H9 (cell line): ENCODE data around the gene POU2F1. TPM values are rescaled to one million over a fixed set of nuclear protein-coding genes. Genes with fewer than 3 reads are reported as not detected.

Source experiments
- DNase-seq: peaks from one replicate; pipeline ENCODE4 v3.0.0-alpha.2; 2017
- H2AFZ ChIP-seq: one replicate; pipeline ENCODE4 v1.6.1; 2013; ENCODE audit warnings: mild to moderate bottlenecking, low read length, control low read depth, moderate library complexity
- H2AK5ac ChIP-seq: 2 replicates; pipeline ENCODE4 v1.6.1; 2013; ENCODE audit warnings: low read length, control low read depth, mixed read lengths; ENCODE audit not compliant: insufficient read length
- H2BK120ac ChIP-seq: one replicate; pipeline ENCODE4 v1.6.1; 2013; ENCODE audit warnings: low read depth, mild to moderate bottlenecking, low read length, control low read depth, inconsistent platforms; ENCODE audit not compliant: poor library complexity, severe bottlenecking
- H2BK12ac ChIP-seq: 2 replicates; pipeline ENCODE4 v1.6.1; 2013; ENCODE audit warnings: low read length, control low read depth, mixed read lengths, low read depth; ENCODE audit not compliant: insufficient read length
- H2BK15ac ChIP-seq: 2 replicates; pipeline ENCODE4 v1.6.1; 2013; ENCODE audit warnings: low read depth, low read length, control low read depth
- H2BK20ac ChIP-seq: one replicate; pipeline ENCODE4 v1.6.1; 2013; ENCODE audit warnings: low read depth, mild to moderate bottlenecking, low read length, control low read depth, inconsistent platforms; ENCODE audit not compliant: poor library complexity, severe bottlenecking
- H2BK5ac ChIP-seq: 2 replicates; pipeline ENCODE4 v1.6.1; 2013; ENCODE audit warnings: low read length, control low read depth, mixed read lengths; ENCODE audit not compliant: insufficient read length
- H3K14ac ChIP-seq: 2 replicates; pipeline ENCODE4 v1.6.1; 2013; ENCODE audit warnings: low read length, control low read depth; ENCODE audit not compliant: insufficient read depth
- H3K18ac ChIP-seq: 2 replicates; pipeline ENCODE4 v1.6.1; 2013; ENCODE audit warnings: low read depth, mild to moderate bottlenecking, mixed read lengths, low read length, control low read depth; ENCODE audit not compliant: insufficient read length
- H3K23ac ChIP-seq: 2 replicates; pipeline ENCODE4 v1.6.1; 2013; ENCODE audit warnings: low read length, control low read depth, mixed read lengths, low read depth; ENCODE audit not compliant: insufficient read length
- H3K23me2 ChIP-seq: 2 replicates; pipeline ENCODE4 v1.6.1; 2013; ENCODE audit warnings: low read depth, mild to moderate bottlenecking, mixed read lengths, low read length, control low read depth; ENCODE audit not compliant: insufficient read length, poor library complexity, severe bottlenecking
- H3K27ac ChIP-seq: 2 replicates; pipeline ENCODE4 v1.5.1; 2013; ENCODE audit warnings: low read length, control low read depth, mixed read lengths, low read depth; ENCODE audit not compliant: insufficient read length
- H3K27me3 ChIP-seq: 2 replicates; pipeline ENCODE4 v1.6.1; 2013; ENCODE audit warnings: low read length, control low read depth, inconsistent platforms; ENCODE audit not compliant: insufficient read depth
- H3K4ac ChIP-seq: 2 replicates; pipeline ENCODE4 v1.6.1; 2013; ENCODE audit warnings: low read depth, mild to moderate bottlenecking, control low read depth, inconsistent platforms, low read length, moderate library complexity
- H3K4me1 ChIP-seq: 2 replicates; pipeline ENCODE4 v1.6.1; 2013; ENCODE audit warnings: low read length, control low read depth, inconsistent platforms; ENCODE audit not compliant: insufficient read depth
- H3K4me2 ChIP-seq: 2 replicates; pipeline ENCODE4 v1.6.1; 2013; ENCODE audit warnings: low read length, control low read depth, mixed read lengths; ENCODE audit not compliant: insufficient read length, insufficient read depth
- H3K56ac ChIP-seq: 2 replicates; pipeline ENCODE4 v1.6.1; 2013; ENCODE audit warnings: low read depth, mild to moderate bottlenecking, mixed read lengths, low read length, control low read depth; ENCODE audit not compliant: insufficient read length
- H3K79me1 ChIP-seq: 2 replicates; pipeline ENCODE4 v1.6.1; 2013; ENCODE audit warnings: low read depth, mild to moderate bottlenecking, moderate library complexity, low read length, control low read depth, inconsistent platforms; ENCODE audit not compliant: insufficient read depth, poor library complexity, severe bottlenecking
- H3K79me2 ChIP-seq: 2 replicates; pipeline ENCODE4 v1.6.1; 2013; ENCODE audit warnings: low read length, control low read depth, inconsistent platforms; ENCODE audit not compliant: insufficient read depth
- H3K9ac ChIP-seq: 2 replicates; pipeline ENCODE4 v1.6.1; 2013; ENCODE audit warnings: low read length, control low read depth, mixed read lengths; ENCODE audit not compliant: insufficient read length; ENCODE audit errors: extremely low read depth
- H3K9me3 ChIP-seq: one replicate; pipeline ENCODE4 v1.6.1; 2013; ENCODE audit warnings: low read depth, low read length, inconsistent platforms; ENCODE audit not compliant: control insufficient read depth
- H3T11ph ChIP-seq: one replicate; pipeline ENCODE4 v1.6.1; 2013; ENCODE audit warnings: mild to moderate bottlenecking, low read length, control low read depth, inconsistent platforms
- H4K20me1 ChIP-seq: one replicate; pipeline ENCODE4 v1.6.1; 2013; ENCODE audit not compliant: control insufficient read depth, insufficient read length, insufficient read depth
- H4K5ac ChIP-seq: 2 replicates; pipeline ENCODE4 v1.6.1; 2013; ENCODE audit warnings: low read depth, mild to moderate bottlenecking, mixed read lengths, low read length, control low read depth; ENCODE audit not compliant: insufficient read length
- H4K8ac ChIP-seq: replicated peaks from 2 replicates; pipeline ENCODE4 v1.6.1; 2013; ENCODE audit warnings: low read length, control low read depth, mixed read lengths, low read depth; ENCODE audit not compliant: insufficient read length
- H4K91ac ChIP-seq: 2 replicates; pipeline ENCODE4 v1.6.1; 2013; ENCODE audit warnings: low read depth, mild to moderate bottlenecking, moderate library complexity, mixed read lengths, low read length, control low read depth; ENCODE audit not compliant: insufficient read length
- H3K27ac Mint-ChIP-seq, 3 experiments: 2 replicates in 2 of 3; 3 replicates in 1 of 3; pipeline ENCODE4 v1.8.0; 2020 to 2021; ENCODE audit warnings: mixed read lengths in 3 of 3, mild to moderate bottlenecking in 1 of 3, moderate library complexity in 1 of 3
- H3K27me3 Mint-ChIP-seq: 2 replicates; pipeline ENCODE4 v1.8.0; 2021; ENCODE audit warnings: low read depth, mild to moderate bottlenecking, moderate library complexity, mixed read lengths
- H3K36me3 Mint-ChIP-seq, 3 experiments: 2 replicates in 2 of 3; 3 replicates in 1 of 3; pipeline ENCODE4 v1.8.0; 2020 to 2021; ENCODE audit warnings: low read depth in 3 of 3, mixed read lengths in 3 of 3; ENCODE audit not compliant: insufficient read depth in 1 of 3
- H3K4me1 Mint-ChIP-seq, 2 experiments: 2 replicates each; pipeline ENCODE4 v1.8.0; 2020; ENCODE audit warnings: mixed read lengths in 2 of 2
- H3K4me3 Mint-ChIP-seq, 2 experiments: 2 replicates in 1 of 2; 3 replicates in 1 of 2; pipeline ENCODE4 v1.8.0; 2020 to 2021; ENCODE audit warnings: mild to moderate bottlenecking in 2 of 2, mixed read lengths in 2 of 2, moderate library complexity in 1 of 2
- H3K9me3 Mint-ChIP-seq, 2 experiments: 2 replicates in 1 of 2; 3 replicates in 1 of 2; pipeline ENCODE4 v1.8.0; 2020; ENCODE audit warnings: mild to moderate bottlenecking in 2 of 2, mixed read lengths in 2 of 2, moderate library complexity in 1 of 2
- WGBS: extraction: QIAGEN DNeasy Blood & Tissue Kit; methylation state at CpG from one replicate; pipeline ENCODE4 v1.1.7; 2013; ENCODE audit warnings: missing lambda C conversion rate, low lambda C conversion rate, mixed read lengths; ENCODE audit not compliant: insufficient read length; ENCODE audit errors: extremely low coverage; 5-methylcytosine and 5-hydroxymethylcytosine counted together
- total RNA-seq: library from RNA; stranded (reverse); gene quantifications from 2 replicates; pipeline ENCODE4 v1.2.1, GENCODE V29; 2021
- TF ChIP-seq, protein P1 (sequence below): fragments of 200-600 bp; sonication (generic); conservative IDR thresholded peaks from 3 replicates; pipeline ENCODE4 v1.8.0; 2021; ENCODE audit warnings: antibody characterized with exemption, mild to moderate bottlenecking

The POU2F1 gene
- total RNA-seq, 1 experiment from 2014 or later = 62.5 TPM

DNA sequence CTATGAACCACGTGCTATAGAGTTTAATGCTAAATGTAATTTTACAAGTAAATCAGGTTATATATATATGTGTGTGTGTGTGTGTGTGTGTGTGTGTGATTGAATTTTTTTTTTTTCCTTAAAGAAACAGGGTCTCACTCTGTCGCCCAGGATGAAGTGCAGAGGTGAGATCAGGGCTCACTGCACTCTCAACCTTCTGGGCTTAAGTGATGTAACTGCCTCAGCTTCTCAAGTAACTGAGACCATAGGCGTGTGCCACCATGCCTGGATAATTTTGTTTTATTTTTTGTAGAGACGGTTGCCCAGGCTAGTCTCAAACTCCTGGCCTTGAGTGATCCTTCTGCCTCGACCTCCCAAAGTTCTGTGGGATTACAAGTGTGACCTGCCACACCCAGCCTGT is 26.3 kb downstream of the POU2F1 start:
- Histone ChIP-seq H2BK12ac (no peak overlapping the region), H4K5ac (no peak overlapping the region), H3K23ac (no peak overlapping the region), H2BK15ac (no peak overlapping the region), H4K8ac (no peak overlapping the region), H3K56ac (no peak overlapping the region), H3T11ph (no peak overlapping the region), H3K79me2 (peaks cover 24% of the 10 kb centered on the region; the same call in 1 of the 2 replicates), H2BK20ac (no peak overlapping the region), H3K9me3 (no peaks in the 10 kb centered on the region), H3K27ac (no peak overlapping the region), H3K9ac (no peak overlapping the region), H3K27me3 (no peaks in the 10 kb centered on the region), H3K4ac (no peak overlapping the region), H3K4me1 (no peaks in the 10 kb centered on the region), H3K79me1 (peaks cover 22% of the 10 kb centered on the region), H2BK5ac (no peak overlapping the region), H3K18ac (no peak overlapping the region), H3K4me2 (no peak overlapping the region), H3K14ac (no peak overlapping the region), H2AFZ (no peak overlapping the region), H4K91ac (no peak overlapping the region), H4K20me1 (no peaks in the 10 kb centered on the region), H2AK5ac (no peak overlapping the region), H2BK120ac (no peak overlapping the region), H3K23me2 (no peaks in the 10 kb centered on the region)
- no peak for DNase-seq
- H3K9me3 Mint-ChIP-seq = peaks cover 0 to 2% of the 10 kb centered on the region in 2 experiments; a peak in 1 of 5 replicates
- H3K4me3 Mint-ChIP-seq = no peak overlapping the region
- H3K27me3 Mint-ChIP-seq = no peaks in the 10 kb centered on the region
- no peak overlapping the region; a peak in 1 of 7 replicates for H3K27ac Mint-ChIP-seq
- H3K36me3 Mint-ChIP-seq = peaks cover 6 to 17% (median 7%) of the 10 kb centered on the region in 3 experiments; a peak in 6 of 7 replicates
- H3K4me1 Mint-ChIP-seq = peaks cover 15 to 17% of the 10 kb centered on the region in 2 experiments
- TF ChIP-seq, protein P1, sequence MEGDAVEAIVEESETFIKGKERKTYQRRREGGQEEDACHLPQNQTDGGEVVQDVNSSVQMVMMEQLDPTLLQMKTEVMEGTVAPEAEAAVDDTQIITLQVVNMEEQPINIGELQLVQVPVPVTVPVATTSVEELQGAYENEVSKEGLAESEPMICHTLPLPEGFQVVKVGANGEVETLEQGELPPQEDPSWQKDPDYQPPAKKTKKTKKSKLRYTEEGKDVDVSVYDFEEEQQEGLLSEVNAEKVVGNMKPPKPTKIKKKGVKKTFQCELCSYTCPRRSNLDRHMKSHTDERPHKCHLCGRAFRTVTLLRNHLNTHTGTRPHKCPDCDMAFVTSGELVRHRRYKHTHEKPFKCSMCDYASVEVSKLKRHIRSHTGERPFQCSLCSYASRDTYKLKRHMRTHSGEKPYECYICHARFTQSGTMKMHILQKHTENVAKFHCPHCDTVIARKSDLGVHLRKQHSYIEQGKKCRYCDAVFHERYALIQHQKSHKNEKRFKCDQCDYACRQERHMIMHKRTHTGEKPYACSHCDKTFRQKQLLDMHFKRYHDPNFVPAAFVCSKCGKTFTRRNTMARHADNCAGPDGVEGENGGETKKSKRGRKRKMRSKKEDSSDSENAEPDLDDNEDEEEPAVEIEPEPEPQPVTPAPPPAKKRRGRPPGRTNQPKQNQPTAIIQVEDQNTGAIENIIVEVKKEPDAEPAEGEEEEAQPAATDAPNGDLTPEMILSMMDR = no peak
- WGBS = no CpG with 5 or more reads among the region's 5 CpGs
